ENCODE measurements around the gene CCPG1.

- TF ChIP-seq ATF2 (CRISPR knock-in tag; IDR thresholded peaks at IDR 0.05) = no peak
- no peak for TF ChIP-seq FOXA3 (CRISPR knock-in tag; IDR thresholded peaks at IDR 0.05)
- no peak for TF ChIP-seq ZNF143 (CRISPR knock-in tag; IDR thresholded peaks at IDR 0.05)
- no peak for TF ChIP-seq ZFX (CRISPR knock-in tag; IDR thresholded peaks at IDR 0.05; ENCODE audit: low read depth)
- no peak for TF ChIP-seq CEBPG (CRISPR knock-in tag; IDR thresholded peaks at IDR 0.05)
- no peak for TF ChIP-seq ZNF274 (CRISPR knock-in tag; IDR thresholded peaks at IDR 0.05)
- TF ChIP-seq ADNP (CRISPR knock-in tag; IDR thresholded peaks at IDR 0.05) = peak; percentile 73; the same call in 1 of the 2 replicates
- no peak for TF ChIP-seq ELF1 (CRISPR knock-in tag; IDR thresholded peaks at IDR 0.05)
- no peak for TF ChIP-seq FOXP4 (CRISPR knock-in tag; IDR thresholded peaks at IDR 0.05)
- no peak for TF ChIP-seq PHF5A (CRISPR knock-in tag; IDR thresholded peaks at IDR 0.05; ENCODE audit: low read depth, unreplicated experiment)
Measured at GRCh38 chr15:55319537-55320237, 88.5 kb downstream of the CCPG1 start.

All from HepG2 (cell line).